GM18951 (cell line): Measurements from ENCODE around the gene ZC4H2.

Source experiments
- POLR2A ChIP-seq: IDR thresholded peaks from 4 replicates; pipeline ENCODE4 v1.6.1; 2011; ENCODE audit warnings: mild to moderate bottlenecking; ENCODE audit not compliant: insufficient read length, insufficient read depth; ENCODE audit errors: extremely low read depth
- in situ Hi-C: fragments of 300-500 bp; cut with MboI; formaldehyde crosslinking; loops from one replicate; pipeline ENCODE4 v1.12.0; 2022; ENCODE audit warnings: low sequenced_read_pairs, mixed read lengths, inconsistent platforms; ENCODE audit not compliant: unreplicated experiment

ZC4H2 gene

GRCh38 chrX:64867217-64867616, 109.0 kb downstream of the ZC4H2 start:
- TF ChIP-seq POLR2A = no peak
- in situ Hi-C loops = no loop called here
